CD14-positive monocyte (primary cell): ENCODE measurements around the gene UBE2Q1. TPM values are rescaled to one million over a fixed set of nuclear protein-coding genes. Genes with fewer than 3 reads are reported as not detected.

Source experiments
- DNase-seq, 3 donors: peaks; one replicate each; pipeline ENCODE4 v3.0.0-alpha.2; 2011 to 2022
- H2AFZ ChIP-seq: 2 replicates; pipeline ENCODE4 v1.6.0; 2012; ENCODE audit warnings: mild to moderate bottlenecking, low read depth, low read length, inconsistent platforms; ENCODE audit not compliant: insufficient read depth, poor library complexity, severe bottlenecking
- H3K27ac ChIP-seq, 2 donors: 1 replicate in 1 of 2; 2 replicates in 1 of 2; pipeline ENCODE4 v1.5.1; 2012 to 2013; ENCODE audit warnings: low read length in 2 of 2, control low read depth in 1 of 2, inconsistent platforms in 1 of 2, low read depth in 1 of 2, mild to moderate bottlenecking in 1 of 2
- H3K27me3 ChIP-seq, 2 donors: one replicate each; pipeline versions ENCODE4 v1.6.0 to v1.6.1; 2011 to 2013; ENCODE audit warnings: low read length in 2 of 2; ENCODE audit not compliant: control insufficient read depth in 2 of 2, insufficient read depth in 2 of 2
- H3K36me3 ChIP-seq, 2 donors: replicated peaks in 1 of 2; 1 replicate in 1 of 2; 2 replicates in 1 of 2; pipeline versions ENCODE4 v1.5.1 to v1.6.1; 2012 to 2013; ENCODE audit warnings: low read length in 2 of 2, control low read depth in 1 of 2, inconsistent platforms in 1 of 2, mild to moderate bottlenecking in 1 of 2; ENCODE audit not compliant: insufficient read depth in 2 of 2, control insufficient read depth in 1 of 2
- H3K4me1 ChIP-seq, 2 donors: 1 replicate in 1 of 2; 2 replicates in 1 of 2; pipeline versions ENCODE4 v1.5.1 to v1.6.1; 2012 to 2013; ENCODE audit warnings: low read length in 2 of 2, control low read depth in 1 of 2, inconsistent platforms in 1 of 2, mild to moderate bottlenecking in 1 of 2, moderate library complexity in 1 of 2; ENCODE audit not compliant: insufficient read depth in 2 of 2, control insufficient read depth in 1 of 2
- H3K4me2 ChIP-seq: replicated peaks from 2 replicates; pipeline ENCODE3; 2012; ENCODE audit warnings: low read length, moderate library complexity, mild to moderate bottlenecking; ENCODE audit not compliant: poor library complexity, severe bottlenecking; ENCODE audit errors: extremely low read depth
- H3K4me3 ChIP-seq, 3 experiments: fragments of 200-600 bp in 1 of 3; sonication (generic) in 1 of 3; replicated peaks in 1 of 3; 1 replicate in 2 of 3; 2 replicates in 1 of 3; pipeline ENCODE4 v1.5.1; 2011 to 2013; ENCODE audit warnings: low read length in 3 of 3, mild to moderate bottlenecking in 3 of 3, control low read depth in 2 of 3, low read depth in 2 of 3, inconsistent platforms in 1 of 3, moderate library complexity in 1 of 3
- H3K79me2 ChIP-seq: 2 replicates; pipeline ENCODE4 v1.6.0; 2012; ENCODE audit warnings: mild to moderate bottlenecking, control low read depth, inconsistent platforms, low read length, moderate library complexity; ENCODE audit not compliant: insufficient read depth
- H3K9ac ChIP-seq: 2 replicates; pipeline ENCODE4 v1.6.0; 2017; ENCODE audit warnings: low read length, mild to moderate bottlenecking; ENCODE audit not compliant: insufficient read depth, poor library complexity, severe bottlenecking
- H3K9me3 ChIP-seq, 2 donors: replicated peaks in 1 of 2; 1 replicate in 1 of 2; 2 replicates in 1 of 2; pipeline versions ENCODE4 v1.5.1 to v1.6.1; 2012 to 2013; ENCODE audit warnings: low read length in 2 of 2, control low read depth in 1 of 2; ENCODE audit not compliant: control insufficient read depth in 1 of 2, insufficient read depth in 1 of 2
- H4K20me1 ChIP-seq: 2 replicates; pipeline ENCODE4 v1.6.0; 2012; ENCODE audit warnings: mild to moderate bottlenecking, low read length, control low read depth, moderate library complexity; ENCODE audit not compliant: insufficient read depth
- H3K27ac Mint-ChIP-seq, 7 donors: one replicate each; pipeline ENCODE4 v1.8.0; 2020; ENCODE audit warnings: mild to moderate bottlenecking in 7 of 7, mixed read lengths in 7 of 7, moderate library complexity in 6 of 7, inconsistent platforms in 2 of 7
- H3K27me3 Mint-ChIP-seq, 3 donors: one replicate each; pipeline ENCODE4 v1.8.0; 2021 to 2022; ENCODE audit warnings: low read depth in 3 of 3, mild to moderate bottlenecking in 3 of 3, mixed read lengths in 3 of 3, moderate library complexity in 3 of 3, inconsistent platforms in 1 of 3
- H3K36me3 Mint-ChIP-seq, 2 donors: one replicate each; pipeline ENCODE4 v1.8.0; 2020; ENCODE audit warnings: mixed read lengths in 2 of 2, inconsistent platforms in 1 of 2, mild to moderate bottlenecking in 1 of 2
- H3K4me1 Mint-ChIP-seq: one replicate; pipeline ENCODE4 v1.8.0; 2020; ENCODE audit warnings: mild to moderate bottlenecking, mixed read lengths
- H3K4me3 Mint-ChIP-seq, 2 donors: one replicate each; pipeline ENCODE4 v1.8.0; 2020; ENCODE audit warnings: mild to moderate bottlenecking in 2 of 2, mixed read lengths in 2 of 2, moderate library complexity in 1 of 2
- H3K9me3 Mint-ChIP-seq, 7 donors: one replicate each; pipeline ENCODE4 v1.8.0; 2020 to 2022; ENCODE audit warnings: mixed read lengths in 7 of 7, mild to moderate bottlenecking in 6 of 7, moderate library complexity in 6 of 7, inconsistent platforms in 2 of 7
- CTCF ChIP-seq: fragments of 200-600 bp; IDR thresholded peaks from one replicate; pipeline ENCODE4 v1.8.0; 2022; ENCODE audit warnings: antibody characterized with exemption, mild to moderate bottlenecking
- WGBS: methylation state at CpG from one replicate; pipeline ENCODE4 v1.1.5; 2013; ENCODE audit warnings: missing lambda C conversion rate; ENCODE audit not compliant: insufficient coverage; 5-methylcytosine and 5-hydroxymethylcytosine counted together
- intact Hi-C, 2 donors: fragments of 100-400 bp; cut with micrococcal nuclease; formaldehyde crosslinking; loops; one replicate each; pipeline versions ENCODE4 v1.15.0 to v1.15.1; 2023
- polyA plus RNA-seq, 3 donors: library from polyadenylated mRNA; depleted of rRNA in 1 of 3; unstranded in 2 of 3; stranded (reverse) in 1 of 3; fragments of 300-500 nt in 2 of 3; fragments of >200 nt in 1 of 3; fragmentation: Illumina TruSeq in 2 of 3; gene quantifications; 1 replicate in 2 of 3; 2 replicates in 1 of 3; pipeline ENCODE4 v1.2.3, GENCODE V29; 2012 to 2021

UBE2Q1 gene
- polyA plus RNA-seq, 3 donors, result 6.4 to 22.6 (median 8.4) TPM

GRCh38 chr1:154557248-154557938 is 1.1 kb downstream of the UBE2Q1 start:
- peaks cover 26 to 27% of the 10 kb centered on the region in 2 donors for H3K4me1 ChIP-seq
- H3K27me3 Mint-ChIP-seq, result peaks cover 0 to 2% (median 0%) of the 10 kb centered on the region in 3 donors
- peaks cover 29% of the 10 kb centered on the region for H3K4me1 Mint-ChIP-seq
- DNase-seq, result no peak
- H3K27ac ChIP-seq, result peak overlapping the region in 1 of 2 donors; percentile 89
- intact Hi-C loops, result loop anchor here (5.0 to 10.0 kb wide), 7 partner anchors 50 to 585 kb away; partner anchors contain the start of genes ADAR (in 1 of the 2), DPM3 (in 1 of the 2), KCNN3 (in 1 of the 2) and PMVK (in 1 of the 2)
- peak overlapping the region; percentile 50 to 97 (median 81) for H3K4me3 ChIP-seq
- 22% methylated on average over 3 of the region's 7 CpGs for WGBS
- H3K36me3 Mint-ChIP-seq, result peaks cover 37 to 42% of the 10 kb centered on the region in 2 donors
- no peak for TF ChIP-seq CTCF
- peaks cover 35% of the 10 kb centered on the region for H3K79me2 ChIP-seq
- H3K9ac ChIP-seq, result peak overlapping the region; percentile 95
- peaks cover 51% of the 10 kb centered on the region for H4K20me1 ChIP-seq
- no peaks in the 10 kb centered on the region for H3K27me3 ChIP-seq
- H3K9me3 ChIP-seq, result no peaks in the 10 kb centered on the region
- H3K27ac Mint-ChIP-seq, result peak overlapping the region; percentile 76 to 93 (median 91)
- H3K4me3 Mint-ChIP-seq, result peak overlapping the region; percentile 83 to 93
- H3K36me3 ChIP-seq, result peaks cover 36 to 41% of the 10 kb centered on the region in 2 donors
- peak overlapping the region; percentile 100 for H3K4me2 ChIP-seq
- H3K9me3 Mint-ChIP-seq, result no peaks in the 10 kb centered on the region
- H2AFZ ChIP-seq, result peak overlapping the region; percentile 83

- H3K4me3 Mint-ChIP-seq, result no peak overlapping the region
Measured at GRCh38 chr1:154556422-154556821, 2.0 kb downstream of the UBE2Q1 start.

More at GRCh38 chr1:154556422-154556821, 2.0 kb downstream of the UBE2Q1 start:
- no peak overlapping the region for H2AFZ ChIP-seq
- intact Hi-C loops, result loop anchor here (5.0 to 10.0 kb wide), 7 partner anchors 51 to 586 kb away; partner anchors contain the start of genes ADAR (in 1 of the 2), DPM3 (in 1 of the 2), KCNN3 (in 1 of the 2) and PMVK (in 1 of the 2)
- peak overlapping the region in 1 of 3 experiments; percentile 97 for H3K4me3 ChIP-seq
- DNase-seq, result no peak
- no peaks in the 10 kb centered on the region for H3K9me3 ChIP-seq
- Mint-ChIP-seq H3K4me1 (peaks cover 29% of the 10 kb centered on the region), H3K27ac (peak overlapping the region in 3 of 7 donors; percentile 14 to 70 (median 57)), H3K27me3 (peaks cover 0 to 2% (median 0%) of the 10 kb centered on the region in 3 donors), H3K9me3 (no peaks in the 10 kb centered on the region), H3K36me3 (peaks cover 47 to 52% of the 10 kb centered on the region in 2 donors)
- no peak for TF ChIP-seq CTCF
- peaks cover 46 to 51% of the 10 kb centered on the region in 2 donors for H3K36me3 ChIP-seq
- H3K27me3 ChIP-seq, result no peaks in the 10 kb centered on the region
- H3K79me2 ChIP-seq, result peaks cover 35% of the 10 kb centered on the region
- WGBS, result 43% methylated on average over 2 of the region's 4 CpGs
- H3K4me1 ChIP-seq, result peaks cover 26 to 27% of the 10 kb centered on the region in 2 donors
- H4K20me1 ChIP-seq, result peaks cover 61% of the 10 kb centered on the region
- H3K27ac ChIP-seq, result peak overlapping the region in 1 of 2 donors; percentile 89
- H3K4me2 ChIP-seq, result peak overlapping the region; percentile 100
- no peak overlapping the region for H3K9ac ChIP-seq
